ENCODE measurements around the gene DUSP3. TPM values are rescaled to one million over a fixed set of nuclear protein-coding genes. Genes with fewer than 3 reads are reported as not detected.
A peak's percentile ranks its signal among the peaks of the same experiment; 100 is the strongest.

The DUSP3 gene
- total and polyA plus RNA-seq, 2 of the 13 experiments (the other 11 are each of a cell fraction or from before 2014, with no cell fraction given), result 60.0 to 71.5 TPM

DNA sequence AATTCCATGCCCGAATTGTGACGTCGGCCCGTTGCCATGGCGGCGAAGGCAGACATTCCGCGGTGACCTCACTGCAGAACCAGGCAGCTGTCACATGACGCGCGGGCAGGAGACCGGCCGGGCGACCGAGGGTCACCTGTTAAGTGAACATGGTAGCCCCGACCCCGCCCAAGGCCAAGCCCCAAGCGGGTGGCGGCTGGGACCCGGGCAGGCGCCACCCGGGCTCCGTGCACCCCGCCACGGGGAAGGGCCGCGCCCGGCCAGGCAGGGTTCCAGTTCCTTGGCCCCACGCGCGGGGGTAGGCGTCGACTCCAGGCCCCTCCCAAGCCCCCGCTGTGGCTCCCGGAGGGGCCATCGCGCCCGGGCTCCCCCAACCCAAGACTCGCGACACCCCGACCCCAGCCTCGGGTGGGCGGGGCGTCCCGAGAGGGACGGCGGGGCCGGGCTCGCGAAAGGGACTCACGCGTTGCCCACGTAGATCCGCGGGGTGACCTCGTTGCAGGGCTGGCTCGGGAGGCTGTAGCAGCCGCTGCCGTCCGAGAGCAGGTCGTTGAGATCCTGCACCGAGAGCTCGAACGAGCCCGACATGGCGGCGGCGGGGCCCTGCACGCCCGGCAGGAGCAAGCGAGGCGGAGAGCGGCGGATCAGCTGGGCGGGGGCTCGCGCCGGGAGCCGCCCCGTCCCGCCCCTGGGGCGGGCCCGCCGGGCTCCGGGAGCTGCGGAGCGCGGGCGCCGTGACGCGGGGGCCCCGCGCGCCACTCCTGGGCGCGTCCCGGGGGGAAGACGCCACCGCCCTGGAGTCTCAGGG is at the start of gene DUSP3 (continued):
- TF ChIP-seq GLI4 (CRISPR knock-in tag; IDR thresholded peaks at IDR 0.05; ENCODE audit: borderline replicate concordance), result peak; percentile 79; the same call in 1 of the 2 replicates
- no peak for TF ChIP-seq PITX1 (CRISPR knock-in tag; IDR thresholded peaks at IDR 0.05)
- TF ChIP-seq, protein P1, sequence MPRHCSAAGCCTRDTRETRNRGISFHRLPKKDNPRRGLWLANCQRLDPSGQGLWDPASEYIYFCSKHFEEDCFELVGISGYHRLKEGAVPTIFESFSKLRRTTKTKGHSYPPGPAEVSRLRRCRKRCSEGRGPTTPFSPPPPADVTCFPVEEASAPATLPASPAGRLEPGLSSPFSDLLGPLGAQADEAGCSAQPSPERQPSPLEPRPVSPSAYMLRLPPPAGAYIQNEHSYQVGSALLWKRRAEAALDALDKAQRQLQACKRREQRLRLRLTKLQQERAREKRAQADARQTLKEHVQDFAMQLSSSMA (CRISPR knock-in tag; IDR thresholded peaks at IDR 0.05), result no peak; the same call in 1 of the 2 replicates
- TF ChIP-seq, protein P2, sequence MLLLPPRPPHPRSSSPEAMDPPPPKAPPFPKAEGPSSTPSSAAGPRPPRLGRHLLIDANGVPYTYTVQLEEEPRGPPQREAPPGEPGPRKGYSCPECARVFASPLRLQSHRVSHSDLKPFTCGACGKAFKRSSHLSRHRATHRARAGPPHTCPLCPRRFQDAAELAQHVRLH (CRISPR knock-in tag; IDR thresholded peaks at IDR 0.05; ENCODE audit: borderline replicate concordance, low read depth), result peak; percentile 47
- TF ChIP-seq ZNF205 (CRISPR knock-in tag; IDR thresholded peaks at IDR 0.05), result peak; percentile 63
- TF ChIP-seq ZNF121 (CRISPR knock-in tag; IDR thresholded peaks at IDR 0.05), result 0 out of 2 replicates have a peak, but pooled peaks have one; percentile 5
- no peak for TF ChIP-seq ZNF138 (CRISPR knock-in tag; IDR thresholded peaks at IDR 0.05; ENCODE audit: low read depth)
- TF ChIP-seq ZFP82 (CRISPR knock-in tag; IDR thresholded peaks at IDR 0.05; ENCODE audit: borderline replicate concordance), result peak; percentile 65; the same call in 1 of the 2 replicates
- TF ChIP-seq, protein P3, sequence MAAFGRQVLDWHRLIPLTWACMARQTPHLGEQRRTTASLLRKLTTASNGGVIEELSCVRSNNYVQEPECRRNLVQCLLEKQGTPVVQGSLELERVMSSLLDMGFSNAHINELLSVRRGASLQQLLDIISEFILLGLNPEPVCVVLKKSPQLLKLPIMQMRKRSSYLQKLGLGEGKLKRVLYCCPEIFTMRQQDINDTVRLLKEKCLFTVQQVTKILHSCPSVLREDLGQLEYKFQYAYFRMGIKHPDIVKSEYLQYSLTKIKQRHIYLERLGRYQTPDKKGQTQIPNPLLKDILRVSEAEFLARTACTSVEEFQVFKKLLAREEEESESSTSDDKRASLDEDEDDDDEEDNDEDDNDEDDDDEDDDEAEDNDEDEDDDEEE (CRISPR knock-in tag; IDR thresholded peaks at IDR 0.05), result peak; percentile 94; the same call in 1 of the 2 replicates
- peak; percentile 71; the same call in 1 of the 2 replicates for TF ChIP-seq ATF7-NPFF (CRISPR knock-in tag; IDR thresholded peaks at IDR 0.05; ENCODE audit: low read depth)
- TF ChIP-seq, protein P4, sequence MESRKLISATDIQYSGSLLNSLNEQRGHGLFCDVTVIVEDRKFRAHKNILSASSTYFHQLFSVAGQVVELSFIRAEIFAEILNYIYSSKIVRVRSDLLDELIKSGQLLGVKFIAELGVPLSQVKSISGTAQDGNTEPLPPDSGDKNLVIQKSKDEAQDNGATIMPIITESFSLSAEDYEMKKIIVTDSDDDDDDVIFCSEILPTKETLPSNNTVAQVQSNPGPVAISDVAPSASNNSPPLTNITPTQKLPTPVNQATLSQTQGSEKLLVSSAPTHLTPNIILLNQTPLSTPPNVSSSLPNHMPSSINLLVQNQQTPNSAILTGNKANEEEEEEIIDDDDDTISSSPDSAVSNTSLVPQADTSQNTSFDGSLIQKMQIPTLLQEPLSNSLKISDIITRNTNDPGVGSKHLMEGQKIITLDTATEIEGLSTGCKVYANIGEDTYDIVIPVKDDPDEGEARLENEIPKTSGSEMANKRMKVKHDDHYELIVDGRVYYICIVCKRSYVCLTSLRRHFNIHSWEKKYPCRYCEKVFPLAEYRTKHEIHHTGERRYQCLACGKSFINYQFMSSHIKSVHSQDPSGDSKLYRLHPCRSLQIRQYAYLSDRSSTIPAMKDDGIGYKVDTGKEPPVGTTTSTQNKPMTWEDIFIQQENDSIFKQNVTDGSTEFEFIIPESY (CRISPR knock-in tag; IDR thresholded peaks at IDR 0.05), result no peak; the same call in 1 of the 2 replicates
- TF ChIP-seq, protein P5, sequence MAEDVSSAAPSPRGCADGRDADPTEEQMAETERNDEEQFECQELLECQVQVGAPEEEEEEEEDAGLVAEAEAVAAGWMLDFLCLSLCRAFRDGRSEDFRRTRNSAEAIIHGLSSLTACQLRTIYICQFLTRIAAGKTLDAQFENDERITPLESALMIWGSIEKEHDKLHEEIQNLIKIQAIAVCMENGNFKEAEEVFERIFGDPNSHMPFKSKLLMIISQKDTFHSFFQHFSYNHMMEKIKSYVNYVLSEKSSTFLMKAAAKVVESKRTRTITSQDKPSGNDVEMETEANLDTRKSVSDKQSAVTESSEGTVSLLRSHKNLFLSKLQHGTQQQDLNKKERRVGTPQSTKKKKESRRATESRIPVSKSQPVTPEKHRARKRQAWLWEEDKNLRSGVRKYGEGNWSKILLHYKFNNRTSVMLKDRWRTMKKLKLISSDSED (CRISPR knock-in tag; IDR thresholded peaks at IDR 0.05), result 0 out of 2 replicates have a peak, but pooled peaks have one; percentile 67
- TF ChIP-seq ZEB1 (IDR thresholded peaks at IDR 0.05; ENCODE audit: insufficient replicate concordance, low read depth), result no peak
- TF ChIP-seq, protein P6, sequence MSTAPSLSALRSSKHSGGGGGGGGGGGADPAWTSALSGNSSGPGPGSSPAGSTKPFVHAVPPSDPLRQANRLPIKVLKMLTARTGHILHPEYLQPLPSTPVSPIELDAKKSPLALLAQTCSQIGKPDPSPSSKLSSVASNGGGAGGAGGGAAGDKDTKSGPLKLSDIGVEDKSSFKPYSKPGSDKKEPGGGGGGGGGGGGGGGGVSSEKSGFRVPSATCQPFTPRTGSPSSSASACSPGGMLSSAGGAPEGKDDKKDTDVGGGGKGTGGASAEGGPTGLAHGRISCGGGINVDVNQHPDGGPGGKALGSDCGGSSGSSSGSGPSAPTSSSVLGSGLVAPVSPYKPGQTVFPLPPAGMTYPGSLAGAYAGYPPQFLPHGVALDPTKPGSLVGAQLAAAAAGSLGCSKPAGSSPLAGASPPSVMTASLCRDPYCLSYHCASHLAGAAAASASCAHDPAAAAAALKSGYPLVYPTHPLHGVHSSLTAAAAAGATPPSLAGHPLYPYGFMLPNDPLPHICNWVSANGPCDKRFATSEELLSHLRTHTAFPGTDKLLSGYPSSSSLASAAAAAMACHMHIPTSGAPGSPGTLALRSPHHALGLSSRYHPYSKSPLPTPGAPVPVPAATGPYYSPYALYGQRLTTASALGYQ (CRISPR knock-in tag; IDR thresholded peaks at IDR 0.05), result 0 out of 2 replicates have a peak, but pooled peaks have one; percentile 17
- peak; percentile 95 for TF ChIP-seq RFX5 (IDR thresholded peaks at IDR 0.05; ENCODE audit: low read depth, low read length)
- TF ChIP-seq FOXP1 (IDR thresholded peaks at IDR 0.05), result no peak
- no peak for TF ChIP-seq FOXP1 (CRISPR knock-in tag; IDR thresholded peaks at IDR 0.05)
- TF ChIP-seq ZNF678 (CRISPR knock-in tag; IDR thresholded peaks at IDR 0.05), result peak; percentile 74; the same call in 1 of the 2 replicates
- peak; percentile 53; the same call in 1 of the 2 replicates for TF ChIP-seq ZSCAN22 (CRISPR knock-in tag; IDR thresholded peaks at IDR 0.05)
- no peak for TF ChIP-seq MAFF (IDR thresholded peaks at IDR 0.05; ENCODE audit: low read depth, low read length)
